DOHH2 (cell line): Measurements from ENCODE around the gene EXOC6B.

ENCODE experiments used
- EZH2phosphoT487 ChIP-seq: fragments of 200-600 bp; sonication (generic); IDR thresholded peaks from 2 replicates; pipeline ENCODE4 v1.6.1; 2017; ENCODE audit warnings: borderline replicate concordance, mild to moderate bottlenecking, antibody characterized with exemption, low read length, moderate library complexity, mixed read lengths
- TF ChIP-seq, protein P1 (sequence below): fragments of 200-600 bp; sonication (generic); IDR thresholded peaks from one replicate; pipeline ENCODE4 v1.5.1; 2014; ENCODE audit warnings: antibody characterized with exemption, mild to moderate bottlenecking, low read depth, low read length; ENCODE audit not compliant: poor library complexity, severe bottlenecking

DNA sequence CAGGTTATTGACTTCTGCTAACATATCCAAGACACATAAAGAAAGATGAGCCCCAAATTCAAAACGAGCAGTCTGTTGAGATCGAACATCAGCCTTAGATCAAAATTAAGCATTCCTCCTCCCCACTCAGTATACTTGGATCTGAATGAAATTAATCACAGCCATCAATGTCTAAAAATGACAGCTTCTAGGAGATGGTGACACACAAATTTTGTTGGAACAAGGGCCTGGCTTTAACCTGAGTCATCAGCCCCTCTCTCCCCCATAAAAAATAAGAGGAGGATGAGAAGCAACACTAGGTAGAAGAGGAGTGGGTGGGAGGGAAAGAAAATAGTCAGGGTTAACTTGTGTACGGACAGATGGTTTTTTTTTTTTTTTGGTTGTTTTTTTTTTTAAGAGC, 223.1 kb downstream of the EXOC6B start:
- TF ChIP-seq, protein P1, sequence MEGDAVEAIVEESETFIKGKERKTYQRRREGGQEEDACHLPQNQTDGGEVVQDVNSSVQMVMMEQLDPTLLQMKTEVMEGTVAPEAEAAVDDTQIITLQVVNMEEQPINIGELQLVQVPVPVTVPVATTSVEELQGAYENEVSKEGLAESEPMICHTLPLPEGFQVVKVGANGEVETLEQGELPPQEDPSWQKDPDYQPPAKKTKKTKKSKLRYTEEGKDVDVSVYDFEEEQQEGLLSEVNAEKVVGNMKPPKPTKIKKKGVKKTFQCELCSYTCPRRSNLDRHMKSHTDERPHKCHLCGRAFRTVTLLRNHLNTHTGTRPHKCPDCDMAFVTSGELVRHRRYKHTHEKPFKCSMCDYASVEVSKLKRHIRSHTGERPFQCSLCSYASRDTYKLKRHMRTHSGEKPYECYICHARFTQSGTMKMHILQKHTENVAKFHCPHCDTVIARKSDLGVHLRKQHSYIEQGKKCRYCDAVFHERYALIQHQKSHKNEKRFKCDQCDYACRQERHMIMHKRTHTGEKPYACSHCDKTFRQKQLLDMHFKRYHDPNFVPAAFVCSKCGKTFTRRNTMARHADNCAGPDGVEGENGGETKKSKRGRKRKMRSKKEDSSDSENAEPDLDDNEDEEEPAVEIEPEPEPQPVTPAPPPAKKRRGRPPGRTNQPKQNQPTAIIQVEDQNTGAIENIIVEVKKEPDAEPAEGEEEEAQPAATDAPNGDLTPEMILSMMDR: no peak
- TF ChIP-seq EZH2phosphoT487: no peak
